GM19372 (cell line): Measurements from ENCODE around the gene CA9.

Experiments used
- ATAC-seq: cut with Tn5 transposase; IDR thresholded peaks from one replicate; pipeline ENCODE4 v1.9.1; 2021; ENCODE audit warnings: mild to moderate bottlenecking, low read depth, moderate library complexity; ENCODE audit not compliant: unreplicated experiment

Gene CA9

GRCh38 chr9:35690614-35691333, 17.0 kb downstream of the CA9 start:
- ATAC-seq, result no peak

GRCh38 chr9:35691334-35691650, 17.6 kb downstream of the CA9 start:
- ATAC-seq, result no peak

GRCh38 chr9:35691757-35692301, 18.1 kb downstream of the CA9 start:
- no peak for ATAC-seq

- ATAC-seq, result no peak
These were observed 22.2 kb downstream of the CA9 start for GRCh38 chr9:35695943-35696401.

- ATAC-seq, result no peak
These were observed 22.9 kb downstream of the CA9 start for GRCh38 chr9:35696520-35697215.

- ATAC-seq, result no peak
These were observed 23.8 kb downstream of the CA9 start for GRCh38 chr9:35697486-35697885.

- ATAC-seq, result no peak
These were observed 24.5 kb downstream of the CA9 start for GRCh38 chr9:35698231-35698630.

GRCh38 chr9:35700031-35700430, 26.3 kb downstream of the CA9 start:
- ATAC-seq, result no peak

- ATAC-seq, result no peak
These were observed 27.2 kb downstream of the CA9 start for GRCh38 chr9:35700942-35701341.

- ATAC-seq, result no peak
These were observed 29.0 kb downstream of the CA9 start for GRCh38 chr9:35702696-35703095.

- no peak for ATAC-seq
These were observed 30.4 kb downstream of the CA9 start for GRCh38 chr9:35703906-35704672.

- ATAC-seq, result no peak
These were observed 31.6 kb downstream of the CA9 start for GRCh38 chr9:35705372-35705771.

GRCh38 chr9:35705836-35706430, 32.2 kb downstream of the CA9 start:
- ATAC-seq, result no peak

GRCh38 chr9:35706951-35707350, 33.2 kb downstream of the CA9 start:
- no peak for ATAC-seq

- no peak for ATAC-seq
These were observed 34.4 kb downstream of the CA9 start for GRCh38 chr9:35708146-35708545.

GRCh38 chr9:35710818-35711500, 37.2 kb downstream of the CA9 start:
- ATAC-seq, result no peak

GRCh38 chr9:35711501-35712428, 38.0 kb downstream of the CA9 start:
- no peak for ATAC-seq

- ATAC-seq, result no peak
These were observed 39.2 kb downstream of the CA9 start for GRCh38 chr9:35712762-35713400.

- ATAC-seq, result no peak
These were observed 39.9 kb downstream of the CA9 start for GRCh38 chr9:35713578-35713977.
